Stimulated activated CD8-positive, alpha-beta memory T cell treated with anti-CD3 and anti-CD28 coated beads, Interleukin-7, amount 100 ng/mL, for 24 hours (primary cell): ENCODE measurements around the gene VPREB3.
"Not testable (repeated sequence)": the region's sequence is repeated elsewhere in the genome, so short reads cannot be mapped to it uniquely, and the experiment has no call there.

ENCODE experiments used
- DNase-seq: peaks from one replicate; pipeline ENCODE4 v3.0.0-alpha.2; 2020; ENCODE audit warnings: low read depth

VPREB3 gene

DNA sequence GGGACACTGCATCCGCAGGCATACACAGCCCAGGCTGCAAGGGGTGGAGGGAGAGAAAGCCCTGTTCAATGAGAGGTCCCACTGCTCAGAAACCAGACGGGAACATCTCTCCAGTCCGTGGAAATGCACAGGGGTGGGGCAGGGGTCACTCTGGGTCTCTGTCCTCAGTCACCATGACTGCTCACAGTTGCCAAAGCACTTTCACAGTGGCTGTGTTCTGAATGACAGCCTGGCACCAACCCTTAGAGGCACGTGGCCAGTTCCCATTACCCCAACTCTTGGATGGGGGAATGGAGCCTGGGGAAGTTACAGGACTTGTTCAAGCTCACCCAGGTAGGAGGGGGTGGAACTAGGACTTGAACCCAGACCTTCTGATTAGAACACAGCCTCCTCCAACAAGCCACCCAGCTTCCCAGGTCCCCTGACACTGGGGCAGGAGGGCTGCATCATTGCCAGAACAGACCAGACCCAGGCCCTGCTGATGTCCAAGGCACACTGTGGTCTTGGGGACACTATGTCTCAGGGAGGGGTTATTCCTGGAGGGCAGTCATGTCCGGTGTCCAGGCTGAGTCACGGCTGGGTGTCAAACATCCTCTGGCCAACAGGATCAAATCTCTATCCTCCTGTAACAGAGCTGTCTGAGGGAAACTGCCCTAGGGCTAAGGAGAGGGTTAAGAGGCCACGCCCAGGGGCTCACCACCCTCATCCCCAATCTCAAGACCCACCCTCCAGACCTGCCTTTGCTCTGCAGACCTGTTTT, 11.5 kb downstream of the VPREB3 start:
- no peak for DNase-seq

DNA sequence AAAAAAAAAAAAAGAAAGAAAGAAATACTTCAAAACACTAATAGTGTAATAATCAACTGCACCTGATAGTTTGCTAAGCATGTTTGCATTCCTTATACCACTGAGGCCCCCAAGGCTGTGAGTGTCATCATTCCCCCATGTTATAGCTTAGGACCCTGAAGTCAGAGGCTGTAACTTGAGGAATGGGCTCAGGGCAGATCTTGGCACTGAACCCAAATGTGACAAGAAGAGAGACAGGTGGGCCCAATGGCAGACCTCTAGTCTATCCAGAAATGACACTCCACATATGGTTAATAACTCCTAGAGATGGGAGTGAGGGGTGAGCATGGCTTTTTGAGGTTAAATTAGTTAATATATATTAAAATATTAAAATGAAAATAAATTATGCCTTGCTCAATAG, 16.5 kb downstream of the VPREB3 start:
- DNase-seq, result no peak

DNA sequence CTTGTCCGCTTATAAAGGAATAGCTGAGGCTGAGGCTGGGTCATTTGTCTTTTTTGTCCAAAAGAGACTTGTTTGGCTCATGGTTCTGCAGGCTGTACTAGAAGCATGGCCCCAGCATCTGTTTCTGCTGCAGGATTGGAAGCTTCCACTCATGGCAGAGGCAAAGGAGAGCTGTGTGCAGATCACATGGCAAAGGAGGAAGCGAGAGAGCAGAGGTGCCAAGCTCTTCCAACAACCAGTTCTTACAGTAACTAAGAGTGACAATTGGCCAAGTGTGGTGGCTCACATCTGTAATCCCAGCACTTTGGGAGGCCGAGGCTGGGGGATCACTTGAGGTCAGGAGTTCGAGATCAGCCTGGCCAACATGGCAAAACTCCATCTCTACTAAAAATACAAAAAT, 26.1 kb downstream of the VPREB3 start:
- not testable (repeated sequence) for DNase-seq

DNA sequence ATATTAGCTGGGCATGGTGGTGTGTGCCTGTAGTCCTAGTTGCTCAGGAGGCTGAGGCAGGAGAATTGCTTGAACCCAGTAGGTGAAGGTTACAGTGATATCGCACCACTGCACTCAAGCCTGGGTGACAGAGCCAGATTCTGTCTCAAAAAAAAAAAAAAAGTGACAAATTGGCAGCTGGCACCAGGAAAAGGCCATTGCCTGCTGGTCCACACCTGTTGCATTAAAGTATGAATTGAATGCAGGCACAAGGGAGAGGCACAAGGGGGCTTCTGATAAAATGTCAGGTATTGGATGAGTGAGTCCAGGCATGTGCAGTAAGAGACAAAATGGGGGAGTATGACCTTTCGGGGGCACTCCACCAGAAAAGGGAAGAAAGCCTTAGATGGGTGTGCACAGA, 31.5 kb downstream of the VPREB3 start:
- DNase-seq, result no peak

DNA sequence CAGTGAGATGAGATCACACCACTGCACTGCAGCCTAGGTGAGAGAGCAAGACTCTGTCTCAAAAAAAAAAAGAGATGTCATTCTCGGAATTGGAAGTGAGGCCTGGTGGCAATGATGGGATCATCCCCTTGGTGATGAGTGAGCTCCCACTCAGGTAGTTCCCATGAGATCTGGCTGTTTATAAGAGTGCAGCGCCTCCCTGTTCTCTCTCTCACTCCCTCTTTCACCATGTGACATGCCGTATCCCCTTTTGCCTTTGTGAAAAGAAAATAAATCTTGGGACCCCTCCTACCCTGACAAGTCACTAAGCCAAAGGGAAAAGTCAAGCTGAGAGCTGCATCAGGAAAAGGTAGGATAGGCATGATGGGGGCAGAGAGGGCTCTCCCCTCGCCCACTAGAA, 32.1 kb downstream of the VPREB3 start:
- no peak for DNase-seq

DNA sequence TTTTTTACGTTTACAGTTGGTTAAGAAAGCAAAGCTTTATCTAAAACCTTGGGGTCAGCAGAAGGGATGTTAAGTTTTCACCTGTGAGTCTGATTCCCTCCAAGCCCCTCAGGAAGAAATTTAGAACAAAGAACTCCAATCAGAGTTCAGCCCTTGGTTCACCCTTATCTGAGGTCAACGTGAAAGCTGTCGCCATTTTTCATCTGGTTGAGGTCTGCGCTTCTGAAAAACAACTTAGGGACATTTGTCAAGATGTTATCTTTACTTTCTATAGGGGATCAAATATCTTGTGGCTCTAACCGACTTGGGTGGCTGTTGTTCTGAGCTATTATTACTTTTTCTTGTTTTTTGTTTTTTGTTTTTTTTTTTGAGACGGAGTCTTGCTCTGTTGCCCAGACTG, 33.4 kb downstream of the VPREB3 start:
- DNase-seq, result no peak

DNA sequence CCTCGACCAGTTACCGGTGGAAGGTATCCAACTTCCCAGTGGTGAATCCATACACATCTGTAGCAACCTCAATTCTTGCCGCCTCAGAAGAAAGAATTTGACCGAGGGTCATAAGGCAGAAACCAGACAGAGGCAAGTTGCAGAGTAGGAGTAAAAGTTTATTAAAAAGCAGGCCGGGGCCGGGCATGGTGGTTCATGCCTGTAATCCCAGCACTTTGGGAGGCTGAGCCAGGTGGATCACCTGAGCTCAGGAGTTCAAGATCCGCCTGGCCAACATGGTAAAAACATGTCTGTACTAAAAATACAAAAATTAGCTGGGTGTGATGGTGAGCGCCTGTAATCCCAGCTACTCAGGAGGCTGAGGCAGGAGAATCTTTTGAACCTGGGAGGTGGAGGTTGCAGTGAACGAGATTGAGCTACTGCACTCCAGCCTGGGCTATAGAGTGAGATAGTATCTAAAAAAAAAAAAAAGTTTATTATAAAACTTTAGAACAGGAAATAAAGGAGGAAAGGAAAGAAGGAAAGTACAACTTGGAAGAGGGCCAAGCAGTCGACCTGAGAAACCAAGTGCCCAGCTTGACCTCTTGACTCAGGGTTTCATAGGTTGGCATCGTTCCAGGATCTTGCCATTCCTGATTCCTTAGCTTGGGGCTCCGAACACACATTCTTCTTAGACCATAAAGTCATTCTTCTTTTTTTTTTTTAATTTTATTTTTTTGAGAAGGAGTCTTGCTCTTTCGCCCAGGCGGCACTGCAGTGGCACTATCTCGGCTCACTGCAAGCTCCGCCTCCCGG, 35.7 kb downstream of the VPREB3 start:
- no peak for DNase-seq

DNA sequence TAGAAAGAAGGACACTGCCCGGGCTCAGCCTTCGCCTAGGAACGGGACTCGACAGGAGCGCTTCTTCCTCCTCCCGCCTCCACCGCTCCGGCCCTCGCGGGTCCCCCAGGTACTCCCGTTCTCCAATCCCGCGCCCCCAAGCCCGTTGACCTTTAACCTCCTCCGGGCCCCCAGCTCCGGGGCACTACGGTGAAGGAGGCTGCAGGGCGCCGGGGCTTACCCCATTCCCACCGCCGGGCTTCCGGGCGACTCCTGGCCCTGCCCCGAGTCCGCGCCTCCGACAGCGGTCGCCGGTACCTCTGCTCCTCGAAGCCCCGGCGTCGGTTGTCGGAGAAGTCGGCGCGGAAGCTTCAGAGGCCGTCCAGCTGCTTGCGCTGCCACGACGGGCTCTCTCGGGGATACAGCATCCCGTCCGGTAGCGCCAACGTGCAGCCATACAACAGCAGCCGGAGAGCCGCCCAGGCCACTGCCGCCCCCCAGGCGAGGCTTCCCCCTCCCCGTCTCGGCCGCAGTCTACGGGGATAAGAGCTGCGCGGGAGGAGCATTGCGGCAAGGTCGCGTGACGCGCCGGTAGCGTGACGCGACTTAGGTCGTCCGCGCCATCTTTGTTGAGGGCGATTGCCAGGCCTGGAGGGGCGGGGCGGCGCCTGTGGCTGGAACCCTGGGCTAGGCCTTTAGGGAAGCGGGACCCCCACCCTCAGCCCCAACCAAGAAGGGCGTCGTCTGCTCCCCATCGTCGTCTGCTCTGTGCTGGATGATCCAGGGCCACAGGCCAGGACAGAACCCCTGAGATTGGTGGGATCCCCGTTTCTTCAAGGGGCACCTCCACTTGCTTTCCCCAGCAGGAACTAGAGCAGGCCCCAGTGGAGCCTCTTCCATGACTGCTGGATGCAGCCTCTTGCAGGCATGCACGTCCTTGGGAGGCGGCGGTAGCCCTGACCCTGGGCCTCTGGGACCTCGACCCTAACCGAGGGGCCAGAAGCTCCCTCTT, 37.1 kb downstream of the VPREB3 start:
- DNase-seq, result peak; percentile 61

DNA sequence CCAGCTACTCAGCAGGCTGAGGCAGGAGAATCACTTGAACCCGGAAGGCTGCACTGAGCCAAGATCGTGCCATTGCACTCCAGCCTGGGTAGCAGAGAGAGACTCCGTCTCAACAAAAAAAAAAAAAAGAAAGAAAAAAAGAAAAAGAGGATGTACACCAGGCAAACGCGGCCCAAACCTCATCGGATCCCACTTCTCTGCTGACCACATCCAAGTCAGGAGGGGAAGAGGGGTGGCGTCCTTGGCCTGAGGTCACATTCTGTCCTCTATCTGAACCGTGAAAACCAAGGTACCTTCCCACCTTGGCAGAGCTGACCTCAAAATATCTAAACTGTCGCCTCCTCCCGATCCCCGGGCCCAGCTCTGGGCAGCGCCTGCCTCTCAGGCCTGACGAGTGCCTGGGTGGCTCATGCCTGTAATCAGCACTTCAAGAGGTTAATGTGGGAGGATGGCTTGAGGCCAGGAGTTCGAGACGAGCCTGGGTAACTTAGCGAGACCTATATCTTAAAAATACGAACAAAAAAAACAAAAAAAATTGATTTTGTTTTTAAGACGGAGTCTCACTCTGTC, 38.3 kb downstream of the VPREB3 start:
- no peak for DNase-seq

DNA sequence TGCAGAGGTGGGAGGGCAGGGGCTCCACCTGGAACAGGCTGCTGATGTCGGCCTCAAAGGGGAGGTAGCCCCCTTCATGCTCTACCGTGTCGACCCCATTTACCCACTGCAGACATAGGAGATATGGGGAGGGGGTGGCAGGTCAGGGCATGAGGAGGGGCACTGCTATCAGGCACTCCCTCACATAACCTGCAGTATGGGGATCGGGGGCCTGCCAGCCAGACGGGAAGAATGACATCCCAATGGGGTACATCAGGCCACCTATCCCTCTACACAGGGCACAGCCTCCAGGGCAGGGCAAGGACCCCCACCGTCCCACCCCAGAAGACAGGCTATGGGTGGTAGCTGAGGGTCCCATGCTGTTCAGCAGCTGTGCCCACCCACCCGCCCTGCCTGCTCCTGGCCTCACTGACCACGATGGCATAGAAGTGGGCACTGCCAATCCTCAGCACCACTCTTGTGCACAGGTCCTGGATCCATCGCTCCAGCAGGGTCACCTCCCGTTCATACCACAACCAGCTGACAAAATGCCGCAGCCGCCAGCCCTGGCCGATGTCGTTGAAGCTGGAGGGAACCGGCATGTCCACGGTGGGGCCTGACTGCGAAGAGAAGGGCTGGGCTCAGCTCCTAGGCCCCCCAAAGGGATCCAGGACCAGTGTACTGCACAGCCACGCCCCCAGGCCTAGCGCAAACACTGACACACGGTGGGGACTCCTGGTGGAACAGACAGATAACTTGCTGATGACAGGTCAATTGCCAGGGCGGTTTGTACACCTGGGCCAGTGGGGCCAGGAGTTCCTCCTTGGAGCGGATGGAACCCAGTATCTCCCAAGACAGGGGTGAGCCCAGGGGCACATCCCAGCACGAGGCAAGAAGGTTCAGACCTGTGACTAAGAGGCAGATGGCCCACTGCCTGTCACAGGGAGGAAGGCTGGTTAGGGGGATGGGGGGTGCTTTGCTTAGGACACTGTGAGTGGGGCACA, 39.3 kb downstream of the VPREB3 start:
- DNase-seq, result no peak

DNA sequence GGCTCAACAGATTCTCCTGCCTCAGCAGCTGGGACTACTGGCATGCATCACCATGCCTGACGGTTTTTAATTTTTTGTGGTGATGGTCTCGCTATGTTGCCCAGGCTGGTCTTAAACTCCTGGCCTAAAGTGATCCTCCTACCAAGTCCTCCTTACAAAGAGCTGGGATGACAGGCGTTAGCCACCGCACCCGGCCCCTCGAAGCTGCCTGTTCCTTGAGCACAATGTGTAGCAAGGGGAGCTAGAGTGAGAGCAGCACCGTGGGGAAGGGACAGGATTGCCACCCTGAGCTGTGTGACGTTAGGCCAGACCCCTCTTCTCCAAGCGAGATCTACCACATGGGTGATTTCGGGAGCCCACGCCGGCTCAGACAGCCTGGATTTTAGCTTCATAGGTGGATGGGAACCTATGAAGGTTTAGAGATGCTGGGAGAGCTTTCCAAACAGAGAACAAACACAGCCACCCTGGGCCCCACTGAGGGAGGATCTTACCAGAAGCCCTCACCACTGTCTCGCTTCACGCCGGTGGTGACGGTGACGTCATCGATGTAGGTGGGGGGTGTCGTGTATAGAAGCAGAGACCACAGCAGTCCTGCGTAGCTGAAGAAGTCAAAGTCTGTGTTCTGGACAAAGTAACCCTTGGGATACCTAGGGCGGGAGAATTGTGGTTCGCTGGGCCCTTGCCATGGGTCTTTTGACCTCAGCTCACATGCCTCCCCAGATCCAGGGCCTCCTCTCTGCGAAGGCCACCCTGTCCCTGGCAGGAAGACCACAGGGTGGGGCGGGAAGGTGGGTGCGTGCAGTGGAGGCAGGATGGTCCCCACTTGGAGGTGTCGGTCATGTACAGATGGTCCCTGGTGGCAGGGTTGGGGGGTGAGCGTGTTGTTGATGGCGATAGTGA, 40.3 kb downstream of the VPREB3 start:
- no peak for DNase-seq

DNA sequence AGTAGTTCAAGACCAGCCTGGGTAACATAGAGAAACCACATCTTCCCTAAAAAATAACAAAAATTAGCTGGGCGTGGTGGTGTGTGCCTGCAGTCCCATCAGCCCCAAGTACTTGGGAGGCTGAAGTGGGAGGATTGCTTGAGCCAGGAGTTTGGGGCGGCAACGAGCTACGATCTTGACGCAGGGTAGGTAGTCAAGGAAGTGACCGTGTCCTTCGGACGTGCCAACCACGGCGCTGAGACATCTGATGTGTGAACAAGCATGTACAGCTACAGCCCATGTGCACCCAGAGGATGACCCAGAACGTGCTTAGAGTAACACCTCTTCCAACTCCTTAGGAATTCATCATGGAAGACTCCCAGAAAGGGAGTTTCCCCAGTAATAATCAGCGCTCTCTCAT, 42.0 kb downstream of the VPREB3 start:
- DNase-seq, result no peak

DNA sequence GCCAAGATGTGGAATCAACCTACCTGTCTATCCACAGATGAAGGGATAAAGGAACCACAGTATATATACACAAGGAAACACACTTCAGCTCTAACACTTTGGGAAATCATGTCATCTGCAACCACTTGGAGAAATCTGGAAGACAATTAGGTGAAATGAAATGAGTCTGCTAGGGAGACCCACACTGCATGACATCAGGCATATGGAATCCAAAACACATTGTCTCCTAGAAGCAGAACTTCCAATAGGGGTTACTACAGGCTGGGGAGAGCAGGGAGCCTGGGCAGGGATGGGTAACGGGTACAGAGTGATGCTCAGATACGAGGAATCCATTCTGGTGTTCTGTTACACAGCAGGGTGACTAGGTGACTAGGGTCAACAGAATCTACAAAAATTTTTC, 45.1 kb downstream of the VPREB3 start:
- DNase-seq, result no peak

DNA sequence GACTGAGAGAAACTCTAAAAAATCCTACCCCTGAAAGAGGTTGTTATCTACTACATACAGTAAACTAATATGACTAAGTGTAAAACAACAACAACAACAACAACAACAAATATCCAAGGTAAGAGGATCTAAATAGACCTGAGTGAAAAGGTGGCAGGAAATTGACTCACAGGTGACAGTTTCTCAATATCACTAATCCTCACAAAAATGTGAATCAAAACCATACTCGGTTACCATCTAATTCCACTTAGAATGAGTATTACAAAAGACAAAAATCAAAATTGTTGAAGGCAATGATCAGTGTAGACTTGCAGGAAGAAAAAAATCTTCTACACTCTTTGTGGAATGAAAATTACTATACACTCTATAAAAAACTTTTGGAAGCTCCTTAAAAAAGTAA, 46.0 kb downstream of the VPREB3 start:
- no peak for DNase-seq

DNA sequence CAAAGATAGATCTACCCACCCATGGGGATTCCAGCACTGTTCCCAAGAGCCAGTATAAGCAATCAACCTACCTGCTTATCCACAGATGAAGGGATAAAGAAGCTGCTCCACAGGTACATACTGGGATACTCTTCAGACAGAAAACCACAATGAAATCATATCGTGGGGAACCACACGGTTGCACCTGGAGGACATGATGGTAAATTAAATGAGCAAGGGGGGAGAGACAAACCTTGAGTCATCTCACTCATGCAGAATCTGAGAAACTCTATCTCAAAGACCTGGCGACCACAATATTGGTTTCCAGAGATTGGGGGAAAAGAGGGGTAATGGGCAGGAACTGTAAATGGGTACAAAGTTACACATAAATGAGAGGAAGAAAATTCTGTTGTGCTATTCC, 48.9 kb downstream of the VPREB3 start:
- no peak for DNase-seq

DNA sequence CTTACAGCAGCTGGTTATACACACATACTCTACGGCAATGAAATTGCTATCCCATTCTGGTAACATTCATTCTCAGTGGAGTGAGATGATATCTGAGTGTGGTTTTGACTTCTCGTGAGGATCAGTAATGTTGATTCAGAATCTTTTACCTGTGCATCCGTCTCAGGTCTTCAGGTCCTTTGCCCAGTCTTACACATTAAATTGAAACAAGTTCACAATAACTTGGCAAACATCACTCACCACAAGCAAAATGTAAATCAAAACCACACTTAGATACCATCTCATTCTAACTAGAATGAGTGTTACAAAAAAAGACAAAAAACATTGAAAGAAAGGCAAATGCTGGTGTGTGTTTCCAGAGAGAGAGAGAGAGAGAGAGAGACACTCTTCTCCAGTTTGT, 49.4 kb downstream of the VPREB3 start:
- no peak for DNase-seq

DNA sequence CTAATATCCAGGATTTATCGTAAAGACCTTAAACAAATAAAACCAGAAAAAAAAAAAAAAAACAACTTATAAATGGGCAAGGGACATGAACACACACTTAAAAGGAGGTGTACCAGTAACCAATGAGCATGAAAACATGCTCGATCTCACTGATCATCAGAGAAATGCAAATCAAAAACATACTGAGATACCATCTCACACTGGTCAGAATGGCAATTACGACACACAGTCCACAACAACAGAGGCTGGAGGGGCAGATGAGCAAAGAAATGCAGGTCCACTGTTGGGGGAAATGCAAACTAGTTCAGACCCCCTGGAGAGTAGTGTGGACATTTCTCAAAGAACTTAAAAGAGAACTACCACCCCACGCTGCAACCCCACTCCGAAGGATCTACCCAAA, 50.2 kb downstream of the VPREB3 start:
- DNase-seq, result no peak
